ENCODE data around the gene PXT1. TPM values are rescaled to one million over a fixed set of nuclear protein-coding genes. Genes with fewer than 3 reads are reported as not detected.

PXT1 gene
- total and polyA plus RNA-seq, 9 of the 15 experiments (the other 6 are each of a cell fraction or from before 2014, with no cell fraction given) = 0.09 to 0.11 (median 0.10) TPM; not detected in 5

DNA sequence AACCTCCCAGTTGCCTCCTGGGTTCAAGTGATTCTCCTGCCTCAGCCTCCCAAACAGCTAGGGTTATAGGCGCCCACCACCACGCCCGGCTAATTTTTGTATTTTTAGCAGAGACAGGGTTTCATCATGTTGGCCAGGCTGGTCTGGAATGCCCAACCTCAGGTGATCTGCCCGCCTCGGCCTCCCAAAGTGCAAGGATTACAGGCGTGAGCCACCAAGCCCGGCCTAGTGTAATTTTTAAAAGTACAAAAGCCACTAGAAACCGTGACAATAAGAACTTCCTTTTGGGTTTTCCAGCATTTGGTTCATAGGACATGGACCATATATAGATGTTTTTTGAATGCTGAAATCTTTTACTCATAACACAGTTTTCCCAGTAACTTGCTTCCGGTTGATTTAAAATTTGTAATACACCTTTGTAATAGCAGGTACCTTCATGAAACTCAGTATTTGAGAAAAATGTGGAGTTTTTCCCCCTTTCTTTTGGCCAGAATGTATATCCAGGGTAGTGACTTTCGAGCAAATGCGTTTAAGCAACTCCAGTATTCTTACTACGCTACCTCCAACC lies 467 bp downstream of the PXT1 start (continued):
- TF ChIP-seq, protein P1, sequence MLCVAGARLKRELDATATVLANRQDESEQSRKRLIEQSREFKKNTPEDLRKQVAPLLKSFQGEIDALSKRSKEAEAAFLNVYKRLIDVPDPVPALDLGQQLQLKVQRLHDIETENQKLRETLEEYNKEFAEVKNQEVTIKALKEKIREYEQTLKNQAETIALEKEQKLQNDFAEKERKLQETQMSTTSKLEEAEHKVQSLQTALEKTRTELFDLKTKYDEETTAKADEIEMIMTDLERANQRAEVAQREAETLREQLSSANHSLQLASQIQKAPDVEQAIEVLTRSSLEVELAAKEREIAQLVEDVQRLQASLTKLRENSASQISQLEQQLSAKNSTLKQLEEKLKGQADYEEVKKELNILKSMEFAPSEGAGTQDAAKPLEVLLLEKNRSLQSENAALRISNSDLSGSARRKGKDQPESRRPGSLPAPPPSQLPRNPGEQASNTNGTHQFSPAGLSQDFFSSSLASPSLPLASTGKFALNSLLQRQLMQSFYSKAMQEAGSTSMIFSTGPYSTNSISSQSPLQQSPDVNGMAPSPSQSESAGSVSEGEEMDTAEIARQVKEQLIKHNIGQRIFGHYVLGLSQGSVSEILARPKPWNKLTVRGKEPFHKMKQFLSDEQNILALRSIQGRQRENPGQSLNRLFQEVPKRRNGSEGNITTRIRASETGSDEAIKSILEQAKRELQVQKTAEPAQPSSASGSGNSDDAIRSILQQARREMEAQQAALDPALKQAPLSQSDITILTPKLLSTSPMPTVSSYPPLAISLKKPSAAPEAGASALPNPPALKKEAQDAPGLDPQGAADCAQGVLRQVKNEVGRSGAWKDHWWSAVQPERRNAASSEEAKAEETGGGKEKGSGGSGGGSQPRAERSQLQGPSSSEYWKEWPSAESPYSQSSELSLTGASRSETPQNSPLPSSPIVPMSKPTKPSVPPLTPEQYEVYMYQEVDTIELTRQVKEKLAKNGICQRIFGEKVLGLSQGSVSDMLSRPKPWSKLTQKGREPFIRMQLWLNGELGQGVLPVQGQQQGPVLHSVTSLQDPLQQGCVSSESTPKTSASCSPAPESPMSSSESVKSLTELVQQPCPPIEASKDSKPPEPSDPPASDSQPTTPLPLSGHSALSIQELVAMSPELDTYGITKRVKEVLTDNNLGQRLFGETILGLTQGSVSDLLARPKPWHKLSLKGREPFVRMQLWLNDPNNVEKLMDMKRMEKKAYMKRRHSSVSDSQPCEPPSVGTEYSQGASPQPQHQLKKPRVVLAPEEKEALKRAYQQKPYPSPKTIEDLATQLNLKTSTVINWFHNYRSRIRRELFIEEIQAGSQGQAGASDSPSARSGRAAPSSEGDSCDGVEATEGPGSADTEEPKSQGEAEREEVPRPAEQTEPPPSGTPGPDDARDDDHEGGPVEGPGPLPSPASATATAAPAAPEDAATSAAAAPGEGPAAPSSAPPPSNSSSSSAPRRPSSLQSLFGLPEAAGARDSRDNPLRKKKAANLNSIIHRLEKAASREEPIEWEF (CRISPR knock-in tag; IDR thresholded peaks at IDR 0.05) = 0 out of 2 replicates have a peak, but pooled peaks have one; percentile 23
- 0 out of 2 replicates have a peak, but pooled peaks have one; percentile 19 for TF ChIP-seq BRD4 (IDR thresholded peaks at IDR 0.05)
- no peak for TF ChIP-seq SMAD1 (IDR thresholded peaks at IDR 0.05; ENCODE audit: low read depth, low read length, partially characterized antibody)
- TF ChIP-seq NR2C2 (CRISPR knock-in tag; IDR thresholded peaks at IDR 0.05) = no peak
- no peak for TF ChIP-seq NR2C2 (tag; IDR thresholded peaks at IDR 0.05)
- no peak for TF ChIP-seq ZNF408 (CRISPR knock-in tag; IDR thresholded peaks at IDR 0.05; ENCODE audit: low read depth)
- peak; percentile 52; the same call in 1 of the 2 replicates for TF ChIP-seq ZNF668 (CRISPR knock-in tag; IDR thresholded peaks at IDR 0.05)
- peak; percentile 32; the same call in 1 of the 2 replicates for TF ChIP-seq DMBX1 (CRISPR knock-in tag; IDR thresholded peaks at IDR 0.05; ENCODE audit: borderline replicate concordance)
- TF ChIP-seq, protein P2, sequence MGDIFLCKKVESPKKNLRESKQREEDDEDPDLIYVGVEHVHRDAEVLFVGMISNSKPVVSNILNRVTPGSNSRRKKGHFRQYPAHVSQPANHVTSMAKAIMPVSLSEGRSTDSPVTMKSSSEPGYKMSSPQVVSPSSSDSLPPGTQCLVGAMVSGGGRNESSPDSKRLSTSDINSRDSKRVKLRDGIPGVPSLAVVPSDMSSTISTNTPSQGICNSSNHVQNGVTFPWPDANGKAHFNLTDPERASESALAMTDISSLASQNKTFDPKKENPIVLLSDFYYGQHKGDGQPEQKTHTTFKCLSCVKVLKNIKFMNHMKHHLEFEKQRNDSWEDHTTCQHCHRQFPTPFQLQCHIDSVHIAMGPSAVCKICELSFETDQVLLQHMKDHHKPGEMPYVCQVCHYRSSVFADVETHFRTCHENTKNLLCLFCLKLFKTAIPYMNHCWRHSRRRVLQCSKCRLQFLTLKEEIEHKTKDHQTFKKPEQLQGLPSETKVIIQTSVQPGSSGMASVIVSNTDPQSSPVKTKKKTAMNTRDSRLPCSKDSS (IDR thresholded peaks at IDR 0.05; ENCODE audit: low read depth, partially characterized antibody) = no peak
- TF ChIP-seq ZBTB17 (CRISPR knock-in tag; IDR thresholded peaks at IDR 0.05) = no peak
- TF ChIP-seq, protein P3, sequence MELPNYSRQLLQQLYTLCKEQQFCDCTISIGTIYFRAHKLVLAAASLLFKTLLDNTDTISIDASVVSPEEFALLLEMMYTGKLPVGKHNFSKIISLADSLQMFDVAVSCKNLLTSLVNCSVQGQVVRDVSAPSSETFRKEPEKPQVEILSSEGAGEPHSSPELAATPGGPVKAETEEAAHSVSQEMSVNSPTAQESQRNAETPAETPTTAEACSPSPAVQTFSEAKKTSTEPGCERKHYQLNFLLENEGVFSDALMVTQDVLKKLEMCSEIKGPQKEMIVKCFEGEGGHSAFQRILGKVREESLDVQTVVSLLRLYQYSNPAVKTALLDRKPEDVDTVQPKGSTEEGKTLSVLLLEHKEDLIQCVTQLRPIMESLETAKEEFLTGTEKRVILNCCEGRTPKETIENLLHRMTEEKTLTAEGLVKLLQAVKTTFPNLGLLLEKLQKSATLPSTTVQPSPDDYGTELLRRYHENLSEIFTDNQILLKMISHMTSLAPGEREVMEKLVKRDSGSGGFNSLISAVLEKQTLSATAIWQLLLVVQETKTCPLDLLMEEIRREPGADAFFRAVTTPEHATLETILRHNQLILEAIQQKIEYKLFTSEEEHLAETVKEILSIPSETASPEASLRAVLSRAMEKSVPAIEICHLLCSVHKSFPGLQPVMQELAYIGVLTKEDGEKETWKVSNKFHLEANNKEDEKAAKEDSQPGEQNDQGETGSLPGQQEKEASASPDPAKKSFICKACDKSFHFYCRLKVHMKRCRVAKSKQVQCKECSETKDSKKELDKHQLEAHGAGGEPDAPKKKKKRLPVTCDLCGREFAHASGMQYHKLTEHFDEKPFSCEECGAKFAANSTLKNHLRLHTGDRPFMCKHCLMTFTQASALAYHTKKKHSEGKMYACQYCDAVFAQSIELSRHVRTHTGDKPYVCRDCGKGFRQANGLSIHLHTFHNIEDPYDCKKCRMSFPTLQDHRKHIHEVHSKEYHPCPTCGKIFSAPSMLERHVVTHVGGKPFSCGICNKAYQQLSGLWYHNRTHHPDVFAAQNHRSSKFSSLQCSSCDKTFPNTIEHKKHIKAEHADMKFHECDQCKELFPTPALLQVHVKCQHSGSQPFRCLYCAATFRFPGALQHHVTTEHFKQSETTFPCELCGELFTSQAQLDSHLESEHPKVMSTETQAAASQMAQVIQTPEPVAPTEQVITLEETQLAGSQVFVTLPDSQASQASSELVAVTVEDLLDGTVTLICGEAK (IDR thresholded peaks at IDR 0.05) = peak; percentile 8; the same call in 1 of the 2 replicates
- TF ChIP-seq, protein P3 (CRISPR knock-in tag; IDR thresholded peaks at IDR 0.05) = no peak
